ENCODE data around the gene FAM53A.

The FAM53A gene, protein sequence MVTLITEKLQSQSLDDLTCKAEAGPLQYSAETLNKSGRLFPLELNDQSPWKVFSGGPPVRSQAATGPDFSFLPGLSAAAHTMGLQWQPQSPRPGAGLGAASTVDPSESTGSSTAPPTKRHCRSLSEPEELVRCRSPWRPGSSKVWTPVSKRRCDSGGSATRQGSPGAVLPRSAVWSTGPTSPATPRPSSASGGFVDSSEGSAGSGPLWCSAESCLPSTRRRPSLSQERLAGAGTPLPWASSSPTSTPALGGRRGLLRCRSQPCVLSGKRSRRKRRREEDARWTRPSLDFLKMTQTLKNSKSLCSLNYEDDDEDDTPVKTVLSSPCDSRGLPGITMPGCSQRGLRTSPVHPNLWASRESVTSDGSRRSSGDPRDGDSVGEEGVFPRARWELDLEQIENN

GRCh38 chr4:1683736-1684505, at the start of gene FAM53A:
FAM53A (minus strand) TSS chr4:1684313; CDS start chr4:1668741, 15,572 bp downstream.
- no peak for FAIRE-seq

GRCh38 chr4:1732911-1733310, 48.8 kb upstream of the FAM53A start:
- no peak for FAIRE-seq

DNA sequence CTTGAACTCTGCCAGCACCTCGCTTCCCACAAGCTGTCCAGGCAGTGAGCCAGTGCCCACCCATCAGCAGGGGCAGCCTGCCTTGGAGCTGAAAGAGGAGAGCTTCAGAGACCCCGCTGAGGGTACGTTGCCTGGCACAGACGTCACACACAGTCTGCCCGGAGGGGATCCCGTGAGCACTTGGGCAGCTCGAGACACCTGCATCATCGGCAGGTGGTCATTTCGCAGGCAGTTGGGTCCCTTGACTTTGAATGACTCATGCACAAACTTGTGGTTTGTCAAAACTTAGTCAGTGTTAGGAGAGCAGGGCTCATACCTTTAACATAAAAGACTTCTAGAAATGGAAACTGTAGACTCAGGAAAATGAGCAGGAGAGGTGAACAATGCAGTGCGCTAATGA, 47.1 kb upstream of the FAM53A start:
- FAIRE-seq, result no peak

DNA sequence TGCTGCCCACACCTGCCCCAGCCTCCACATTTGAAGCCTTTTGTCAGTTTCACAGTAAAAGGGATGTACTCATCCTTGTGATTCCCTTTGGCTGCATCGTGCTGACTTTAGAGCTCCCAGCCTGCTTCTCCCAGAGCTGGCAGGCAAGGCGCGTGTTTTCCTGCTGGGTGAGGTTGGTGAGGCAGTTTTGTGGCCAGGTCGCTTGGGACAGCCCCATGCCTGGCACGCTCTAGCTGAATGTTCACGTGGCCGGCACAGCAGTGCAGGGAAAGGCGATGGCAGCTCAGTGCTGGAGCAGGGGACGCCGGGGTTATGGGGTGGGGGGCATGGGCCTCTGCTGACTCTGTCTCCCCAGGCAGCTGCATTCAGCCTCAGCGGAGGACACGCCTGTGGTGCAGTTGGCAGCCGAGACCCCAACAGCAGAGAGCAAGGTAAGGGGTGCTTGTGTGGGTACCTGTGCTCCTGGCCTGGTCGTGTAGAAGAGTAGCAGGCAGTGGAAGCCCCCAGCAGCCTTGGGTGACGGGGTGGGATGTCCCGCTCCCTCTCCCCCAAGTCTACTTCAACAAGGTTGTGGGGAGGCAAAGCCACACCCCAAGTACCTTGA, 46.5 kb upstream of the FAM53A start:
- FAIRE-seq, result no peak

- no peak for FAIRE-seq
These were observed 44.2 kb upstream of the FAM53A start for GRCh38 chr4:1728061-1728980.

GRCh38 chr4:1727117-1728031, 43.3 kb upstream of the FAM53A start:
- FAIRE-seq, result no peak

DNA sequence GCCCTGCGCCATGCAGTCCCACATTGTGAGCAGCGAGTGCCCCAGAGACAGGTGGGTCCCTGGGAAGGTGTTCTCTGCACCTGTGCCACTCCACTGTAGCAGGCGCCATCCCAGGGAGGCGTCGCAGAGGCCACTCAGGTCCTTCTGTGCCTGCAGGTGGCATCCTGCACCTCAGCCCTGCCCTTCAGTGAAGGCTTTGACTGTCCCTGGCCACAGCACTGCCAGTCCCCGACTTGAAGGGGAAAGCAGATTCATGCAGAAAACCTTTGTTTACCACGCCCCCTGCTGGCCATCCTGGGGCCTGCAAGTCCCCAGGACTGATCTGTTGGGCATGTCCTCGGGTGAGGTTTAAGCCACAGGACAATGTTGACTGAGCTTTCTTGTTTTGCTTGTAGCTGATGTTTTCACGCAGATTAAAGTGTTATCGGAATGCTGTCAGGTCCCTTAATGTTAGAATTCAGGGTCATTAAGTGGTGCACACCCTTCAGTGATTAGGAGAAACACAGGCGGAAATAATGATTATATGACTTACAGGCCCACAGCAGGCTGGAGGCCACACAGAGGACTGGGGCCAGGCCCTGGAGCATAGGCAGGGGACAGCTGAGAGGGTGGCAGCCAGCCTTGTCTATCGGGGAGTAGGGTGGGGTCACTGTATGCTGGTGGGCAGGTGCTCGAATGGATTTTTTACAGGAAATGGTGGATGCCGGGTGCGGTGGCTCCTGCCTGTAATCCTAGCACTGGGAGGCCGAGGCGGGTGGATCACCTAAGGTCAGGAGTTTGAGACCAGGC, 42.2 kb upstream of the FAM53A start:
- FAIRE-seq, result no peak

GRCh38 chr4:1725521-1725920, 41.4 kb upstream of the FAM53A start:
- no peak for FAIRE-seq

GRCh38 chr4:1723131-1723801, 39.2 kb upstream of the FAM53A start:
- FAIRE-seq, result no peak

- FAIRE-seq, result no peak
These were observed 38.5 kb upstream of the FAM53A start for GRCh38 chr4:1722551-1723118.

- FAIRE-seq, result no peak
These were observed 37.8 kb upstream of the FAM53A start for GRCh38 chr4:1721666-1722550.

GRCh38 chr4:1721003-1721665, 37.0 kb upstream of the FAM53A start, which contains the start of the genes TACC3 and TMEM129:
TACC3 (plus strand) TSS chr4:1721521; CDS start chr4:1723422, 1,901 bp downstream.
TMEM129 (minus strand) TSS chr4:1721323; CDS start chr4:1720837, 486 bp downstream.
- FAIRE-seq, result no peak

- FAIRE-seq, result no peak
These were observed 36.3 kb upstream of the FAM53A start for GRCh38 chr4:1720163-1720983.

DNA sequence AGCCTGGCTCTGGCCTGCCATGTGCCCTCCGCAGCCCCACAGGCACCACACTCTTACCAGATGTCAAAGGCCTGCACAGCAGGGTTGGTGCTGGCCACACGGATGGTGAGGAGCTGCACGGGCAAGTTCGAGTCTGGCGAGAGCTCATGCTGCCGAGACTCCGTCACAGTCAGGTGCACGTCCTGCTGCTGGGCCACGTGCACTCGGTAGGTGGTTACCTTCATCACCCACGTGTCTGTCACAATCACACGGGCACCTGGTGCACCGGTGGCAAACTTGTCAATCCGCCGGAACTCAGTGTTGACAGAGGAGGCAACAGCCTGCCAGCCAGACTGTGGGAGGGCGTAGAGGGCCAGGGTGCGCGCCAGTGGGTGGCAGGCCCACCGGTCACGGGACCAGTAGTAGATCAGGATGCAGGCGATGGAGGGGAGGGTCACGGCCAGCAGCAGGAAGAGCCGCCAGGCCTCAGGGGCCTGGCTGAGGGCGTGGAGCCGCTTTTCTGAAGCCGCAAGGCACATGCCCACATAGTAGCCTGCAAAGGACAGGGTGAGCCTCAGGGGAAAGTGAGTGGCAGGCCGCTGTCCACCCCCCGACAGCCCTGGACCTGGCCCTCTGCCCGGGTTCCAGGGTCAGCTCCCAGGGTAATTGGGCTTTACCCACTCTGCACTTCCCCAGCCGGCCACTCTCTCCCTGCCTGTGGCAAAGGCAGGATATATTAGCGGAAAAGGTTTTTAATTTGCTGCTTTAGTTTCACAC, 34.2 kb upstream of the FAM53A start:
- FAIRE-seq, result no peak

DNA sequence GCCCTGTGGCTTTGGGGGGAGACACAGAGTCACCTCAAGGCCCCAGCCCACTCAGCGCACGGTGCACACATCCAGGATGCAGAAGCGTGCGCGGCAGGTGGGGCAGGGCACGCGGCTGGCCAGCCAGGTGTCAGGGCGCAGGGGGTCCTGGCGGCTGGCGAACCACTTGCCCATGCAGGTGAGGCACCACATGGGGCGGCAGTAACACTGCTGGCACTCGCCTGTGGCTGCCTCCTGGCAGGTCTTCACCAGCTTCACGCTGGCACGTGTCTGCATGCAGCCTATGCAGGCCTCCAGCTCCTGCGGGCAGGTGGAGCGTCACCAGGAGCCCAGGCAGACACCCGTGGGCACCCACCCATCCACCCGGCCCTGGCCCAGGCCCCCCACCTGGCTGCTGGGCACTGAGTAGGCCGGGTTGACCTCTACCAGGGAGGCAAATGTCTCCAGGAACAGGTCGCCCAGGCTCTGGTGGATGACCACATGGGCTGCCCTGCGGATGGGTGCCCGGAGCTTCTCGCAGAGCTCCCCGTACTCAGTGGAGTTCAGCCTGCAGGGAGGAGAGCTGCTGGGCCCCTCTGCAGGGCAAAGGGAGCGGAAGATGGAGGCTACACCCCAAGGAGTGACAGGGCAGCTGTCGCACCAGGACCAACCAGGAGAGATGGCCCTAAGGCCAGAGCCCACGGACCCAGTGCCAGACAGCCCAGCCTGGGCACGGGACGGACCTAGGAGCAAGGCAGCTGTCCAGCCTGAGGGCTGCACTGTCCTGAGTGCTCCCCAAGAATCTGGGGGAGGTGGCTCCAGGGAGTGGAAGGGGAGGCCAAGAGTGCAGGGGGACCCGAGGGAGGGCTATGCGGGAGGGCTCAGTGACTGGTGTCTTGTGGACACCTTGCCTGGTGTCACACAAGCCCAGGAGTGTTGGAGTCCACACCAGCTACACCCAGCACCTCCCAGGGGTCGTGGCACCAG, 33.3 kb upstream of the FAM53A start:
- no peak for FAIRE-seq
